H1 (cell line): ENCODE data around the gene MARK3. TPM values are rescaled to one million over a fixed set of nuclear protein-coding genes. Genes with fewer than 3 reads are reported as not detected.

ENCODE experiments used
- CEBPB ChIP-seq: IDR thresholded peaks from 2 replicates; pipeline ENCODE4 v1.6.1; 2012; ENCODE audit warnings: low read depth, low read length
- CREB1 ChIP-seq: IDR thresholded peaks from 2 replicates; pipeline ENCODE4 v1.6.1; 2012; ENCODE audit warnings: inconsistent platforms
- KDM4A ChIP-seq: IDR thresholded peaks from one replicate; pipeline ENCODE4 v1.7.1; 2012; ENCODE audit warnings: low read depth, mild to moderate bottlenecking, moderate library complexity, low read length, inconsistent platforms; ENCODE audit not compliant: severe bottlenecking
- polyA plus RNA-seq, 7 experiments: library from polyadenylated mRNA; depleted of rRNA in 3 of 7; stranded (reverse) in 5 of 7; unstranded in 2 of 7; fragments of >200 nt in 5 of 7; fragments of 200-250 nt in 2 of 7; gene quantifications; 1 replicate in 5 of 7; 2 replicates in 1 of 7; 4 replicates in 1 of 7; pipeline versions ENCODE4 v1.2.1 to v1.2.3, GENCODE V29; 2011 to 2013; ENCODE audit warnings: missing spikeins in 2 of 7, mixed read lengths in 2 of 7
- total RNA-seq: library from RNA; stranded (reverse); fragmentation: NEBNext Ultra II Directional; extraction: Animal tissue kit (Norgen Biotek cat#: 25700); gene quantifications from 2 replicates; pipeline ENCODE4 v1.2.1, GENCODE V29; 2021

MARK3 gene
- total and polyA plus RNA-seq, 2 of the 8 experiments (the other 6 are each of a cell fraction or from before 2014, with no cell fraction given): 39.4 to 76.9 TPM

- TF ChIP-seq CEBPB (no peak), CREB1 (no peak), KDM4A (no peak)
Measured at GRCh38 chr14:103476065-103476464, 90.8 kb downstream of the MARK3 start (continued).
